NCI-H2029 treated with DMSO at 0.1 percent for 48 hours (cell line): Measurements from ENCODE around the gene GRIK1.

Experiments
- DNase-seq: peaks from one replicate; lab custom pipeline; 2025; lab: John Stamatoyannopoulos, UW

The GRIK1 gene

GRCh38 chr21:29534448-29534847 is 405.3 kb downstream of the GRIK1 start:
- no peak for DNase-seq

DNA sequence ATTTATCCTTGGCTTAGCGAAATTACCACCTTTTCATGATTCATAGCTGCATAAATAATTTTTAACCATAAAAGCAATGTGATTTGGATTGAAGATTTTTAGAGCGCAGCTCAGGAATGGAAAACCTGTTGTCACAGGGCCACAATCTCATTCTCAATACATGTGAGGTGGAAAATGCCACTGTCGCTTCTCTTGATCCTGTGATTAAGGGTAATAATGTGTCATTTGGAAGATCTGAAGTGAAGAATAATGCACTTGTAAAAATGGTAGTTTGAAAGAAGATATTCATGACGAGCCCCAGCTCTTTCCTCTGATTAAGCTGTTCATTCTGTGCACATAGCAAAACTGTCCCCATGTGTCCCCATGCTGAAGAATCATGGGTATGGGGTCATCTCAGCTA is 410.7 kb downstream of the GRIK1 start:
- DNase-seq = no peak

DNA sequence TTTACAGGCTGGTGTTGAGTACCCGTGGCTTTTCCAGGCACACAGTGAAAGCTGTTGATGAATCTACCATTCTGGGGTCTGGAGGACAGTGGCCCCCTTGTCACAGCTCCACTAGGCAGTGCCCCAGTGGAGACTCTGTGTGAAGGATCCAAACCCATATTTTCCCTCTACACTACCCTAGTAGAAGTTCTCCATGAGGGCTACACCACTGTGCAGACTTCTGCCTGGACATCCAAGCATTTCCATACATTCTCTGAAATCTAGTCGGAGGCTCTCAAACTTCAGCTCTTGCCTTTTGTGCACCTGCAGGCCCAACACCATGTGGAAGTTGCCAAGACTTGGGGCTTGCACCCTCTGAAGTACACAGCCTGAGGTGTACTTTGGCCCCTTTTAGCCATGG is 413.3 kb downstream of the GRIK1 start:
- DNase-seq = no peak

GRCh38 chr21:29524055-29524454 is 415.7 kb downstream of the GRIK1 start:
- DNase-seq = no peak

GRCh38 chr21:29523646-29524045 is 416.1 kb downstream of the GRIK1 start:
- no peak for DNase-seq

- DNase-seq = no peak
These were observed 417.9 kb downstream of the GRIK1 start for GRCh38 chr21:29521872-29522271.

- DNase-seq = no peak
These were observed 419.6 kb downstream of the GRIK1 start for GRCh38 chr21:29520171-29520570.

- DNase-seq = no peak
These were observed 425.0 kb downstream of the GRIK1 start for GRCh38 chr21:29514652-29515247.

- DNase-seq = no peak
These were observed 426.3 kb downstream of the GRIK1 start for GRCh38 chr21:29513535-29513934.

DNA sequence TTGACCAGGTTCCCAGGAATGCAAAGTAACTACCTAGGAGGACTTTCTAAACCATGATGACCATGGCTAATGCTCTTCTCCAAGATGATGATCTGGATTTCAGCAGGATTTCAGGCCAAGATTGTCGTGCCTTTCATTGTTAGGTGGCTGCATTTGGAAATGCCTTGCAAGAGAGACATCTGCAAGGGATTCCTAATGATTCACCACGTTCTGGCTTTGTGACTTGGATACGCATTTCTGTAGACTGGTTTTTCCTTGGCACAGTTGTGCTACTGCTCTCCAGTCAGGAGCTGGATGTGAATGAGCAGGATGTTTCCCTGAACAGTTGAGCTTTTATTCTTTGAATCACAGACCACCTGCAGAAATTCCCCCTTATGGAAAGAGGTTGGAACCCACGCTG is 428.7 kb downstream of the GRIK1 start:
- DNase-seq = no peak

GRCh38 chr21:29509121-29509520 is 430.7 kb downstream of the GRIK1 start:
- DNase-seq = no peak

GRCh38 chr21:29508301-29508700 is 431.5 kb downstream of the GRIK1 start:
- DNase-seq = no peak

- DNase-seq = no peak
These were observed 432.8 kb downstream of the GRIK1 start for GRCh38 chr21:29506947-29507346.

GRCh38 chr21:29506214-29506613 is 433.6 kb downstream of the GRIK1 start:
- DNase-seq = no peak

- no peak for DNase-seq
These were observed 435.0 kb downstream of the GRIK1 start for GRCh38 chr21:29504751-29505321.

DNA sequence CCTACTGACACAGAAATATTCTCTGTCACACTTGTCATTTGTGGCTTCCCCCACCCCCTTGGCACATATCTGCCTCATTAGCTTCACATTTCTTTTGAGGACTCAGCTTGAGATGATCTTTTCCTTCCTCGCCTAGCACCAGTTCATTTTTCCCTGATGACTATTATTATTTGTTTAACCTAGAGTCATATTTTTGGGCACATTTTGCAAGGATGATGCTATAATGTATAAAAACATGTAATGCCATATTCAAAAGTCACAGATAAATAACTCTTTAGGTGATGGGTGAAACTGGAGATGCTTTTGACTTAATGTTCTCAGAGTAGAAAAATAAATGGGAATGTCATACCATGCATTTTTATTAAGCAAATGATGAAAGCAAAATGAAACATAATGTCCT is 438.3 kb downstream of the GRIK1 start:
- no peak for DNase-seq

DNA sequence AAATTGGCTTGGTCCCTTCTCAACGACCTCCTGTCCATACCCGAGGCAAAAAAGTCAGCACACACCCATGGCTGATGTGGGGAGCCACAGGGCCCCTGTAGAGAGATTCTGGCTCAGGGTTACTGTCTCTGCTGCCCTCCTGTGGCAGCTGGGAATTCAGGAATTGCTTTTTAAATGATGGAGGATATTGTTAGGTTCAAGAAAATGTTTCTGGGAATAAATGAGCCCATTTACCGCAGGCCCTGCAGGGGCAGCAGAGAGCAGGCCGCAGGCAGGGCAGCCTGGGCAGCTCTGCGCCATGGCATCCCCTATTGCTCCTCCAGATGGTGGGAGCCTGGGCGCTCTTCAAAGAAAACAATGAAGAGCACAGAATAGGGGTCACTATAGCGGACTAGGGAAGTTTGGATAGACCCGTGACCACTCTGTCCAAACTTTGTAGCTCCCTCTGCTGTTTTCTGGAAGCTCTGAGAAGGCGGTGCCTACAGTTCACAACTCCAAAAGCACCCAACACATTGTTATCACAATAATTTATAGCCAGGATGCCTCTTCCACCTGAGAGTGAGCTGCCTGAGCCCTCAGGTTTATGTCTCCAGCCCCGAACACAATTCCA is 440.0 kb downstream of the GRIK1 start:
- DNase-seq = no peak

GRCh38 chr21:29499229-29499628 is 440.6 kb downstream of the GRIK1 start:
- DNase-seq = no peak

GRCh38 chr21:29496337-29496736 is 443.5 kb downstream of the GRIK1 start:
- DNase-seq = no peak

- DNase-seq = no peak
These were observed 449.8 kb downstream of the GRIK1 start for GRCh38 chr21:29490016-29490415.

DNA sequence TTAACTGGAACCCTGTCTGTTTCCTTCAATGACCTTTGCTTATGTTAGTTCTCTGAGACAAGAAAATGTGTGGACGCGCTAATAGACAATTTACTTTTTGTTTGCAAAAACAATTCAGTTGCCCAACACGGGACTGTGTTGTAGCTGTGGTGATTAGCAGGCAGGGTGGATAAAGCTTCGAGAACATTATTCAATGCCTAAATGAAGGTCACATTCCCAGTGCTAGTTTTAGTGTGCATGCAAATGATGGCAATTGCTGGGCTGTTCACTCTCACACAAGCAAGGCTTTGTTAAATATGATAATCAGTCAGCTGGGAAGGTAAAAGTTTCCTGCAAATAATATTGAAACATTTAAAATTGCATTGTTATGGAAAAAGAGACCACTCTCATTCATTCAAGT is 452.6 kb downstream of the GRIK1 start:
- no peak for DNase-seq
